OCI-LY1 (cell line): ENCODE data around the gene ADD2.

Experiments
- H2AFZ ChIP-seq: fragments of 200-600 bp; sonication (generic), shearing (Covaris generic); 2 replicates; pipeline ENCODE4 v1.6.0; 2014; ENCODE audit warnings: antibody characterized with exemption, mild to moderate bottlenecking, low read length
- H3F3A ChIP-seq: fragments of 200-600 bp; sonication (generic), shearing (Covaris generic); 2 replicates; pipeline ENCODE4 v1.6.0; 2014; ENCODE audit warnings: mild to moderate bottlenecking, antibody characterized with exemption, low read length, moderate library complexity; ENCODE audit not compliant: insufficient read depth
- H3K27ac ChIP-seq: fragments of 200-600 bp; sonication (generic); 2 replicates; pipeline ENCODE4 v1.5.1; 2014; ENCODE audit warnings: low read length, mixed run types, mild to moderate bottlenecking, low read depth; ENCODE audit not compliant: poor library complexity, severe bottlenecking
- H3K27me3 ChIP-seq: fragments of 200-600 bp; sonication (generic); 2 replicates; pipeline ENCODE4 v1.6.0; 2014; ENCODE audit warnings: antibody characterized with exemption, mild to moderate bottlenecking, low read length, moderate library complexity; ENCODE audit not compliant: insufficient read depth
- H3K36me3 ChIP-seq: fragments of 200-600 bp; sonication (generic); 2 replicates; pipeline ENCODE4 v1.6.1; 2014; ENCODE audit warnings: mild to moderate bottlenecking, antibody characterized with exemption, low read length, moderate library complexity, mixed read lengths; ENCODE audit not compliant: insufficient read depth
- H3K4me1 ChIP-seq: fragments of 200-600 bp; sonication (generic); 2 replicates; pipeline ENCODE4 v1.5.1; 2014; ENCODE audit warnings: mild to moderate bottlenecking, low read length, moderate library complexity; ENCODE audit not compliant: insufficient read depth, severe bottlenecking
- H3K4me2 ChIP-seq: fragments of 200-600 bp; sonication (generic), shearing (Covaris generic); 2 replicates; pipeline ENCODE4 v1.6.1; 2014; ENCODE audit warnings: low read length
- H3K4me3 ChIP-seq: fragments of 200-600 bp; sonication (generic); 2 replicates; pipeline ENCODE4 v1.5.1; 2014; ENCODE audit warnings: low read length, low read depth, mild to moderate bottlenecking, mixed read lengths; ENCODE audit not compliant: poor library complexity, severe bottlenecking
- H3K79me2 ChIP-seq: fragments of 200-600 bp; shearing (Covaris generic); 2 replicates; pipeline ENCODE4 v1.6.1; 2016; ENCODE audit warnings: mixed run types, low read length, mixed read lengths; ENCODE audit not compliant: insufficient read depth
- H3K9ac ChIP-seq: fragments of 200-600 bp; sonication (generic), shearing (Covaris generic); 2 replicates; pipeline ENCODE4 v1.6.1; 2014; ENCODE audit warnings: mild to moderate bottlenecking, low read length, mixed read lengths
- H3K9me2 ChIP-seq: fragments of 200-600 bp; sonication (generic), shearing (Covaris generic); 2 replicates; pipeline ENCODE4 v1.6.1; 2014; ENCODE audit warnings: low read depth, mild to moderate bottlenecking, low read length, mixed read lengths
- H3K9me3 ChIP-seq: fragments of 200-600 bp; shearing (Covaris generic); 2 replicates; pipeline ENCODE4 v1.6.1; 2014; ENCODE audit warnings: low read length, mixed read lengths
- H4K20me1 ChIP-seq: fragments of 200-600 bp; sonication (generic), shearing (Covaris generic); 2 replicates; pipeline ENCODE4 v1.6.0; 2016; ENCODE audit warnings: mild to moderate bottlenecking, low read length; ENCODE audit not compliant: insufficient read depth
- CTCF ChIP-seq: fragments of 200-600 bp; sonication (generic), shearing (Covaris generic); IDR thresholded peaks from 2 replicates; pipeline ENCODE4 v1.5.1; 2017; ENCODE audit warnings: mild to moderate bottlenecking, antibody characterized with exemption, low read length, moderate library complexity, mixed read lengths
- EZH2 ChIP-seq: fragments of 200-600 bp; sonication (generic), shearing (Covaris generic); IDR thresholded peaks from 2 replicates; pipeline ENCODE4 v1.8.0; 2017; ENCODE audit warnings: borderline replicate concordance, mixed run types, mild to moderate bottlenecking, antibody characterized with exemption, low read length, moderate library complexity, mixed read lengths

The ADD2 gene

GRCh38 chr2:70659551-70659950 lies 108.4 kb downstream of the ADD2 start:
- H2AFZ ChIP-seq = no peak overlapping the region
- H4K20me1 ChIP-seq = no peaks in the 10 kb centered on the region
- H3K36me3 ChIP-seq = no peaks in the 10 kb centered on the region
- no peaks in the 10 kb centered on the region for H3F3A ChIP-seq
- H3K9me2 ChIP-seq = no peaks in the 10 kb centered on the region
- H3K4me1 ChIP-seq = no peaks in the 10 kb centered on the region
- no peak overlapping the region for H3K9ac ChIP-seq
- H3K27me3 ChIP-seq = no peaks in the 10 kb centered on the region; the same call in 1 of the 2 replicates
- no peak overlapping the region for H3K27ac ChIP-seq
- no peaks in the 10 kb centered on the region for H3K79me2 ChIP-seq
- TF ChIP-seq EZH2 (no peak), CTCF (no peak)
- no peak overlapping the region for H3K4me2 ChIP-seq
- H3K4me3 ChIP-seq = no peak overlapping the region
- H3K9me3 ChIP-seq = no peaks in the 10 kb centered on the region

- Histone ChIP-seq H3K79me2 (no peaks in the 10 kb centered on the region), H3K27me3 (no peaks in the 10 kb centered on the region; the same call in 1 of the 2 replicates), H3K36me3 (no peaks in the 10 kb centered on the region), H2AFZ (no peak overlapping the region), H3F3A (no peaks in the 10 kb centered on the region), H3K4me2 (no peak overlapping the region), H3K4me3 (no peak overlapping the region), H3K9ac (no peak overlapping the region), H3K9me2 (no peaks in the 10 kb centered on the region), H3K4me1 (no peaks in the 10 kb centered on the region), H4K20me1 (no peaks in the 10 kb centered on the region), H3K27ac (no peak overlapping the region), H3K9me3 (no peaks in the 10 kb centered on the region)
- TF ChIP-seq CTCF = no peak
- no peak for TF ChIP-seq EZH2
Observed at GRCh38 chr2:70658476-70658875, 109.5 kb downstream of the ADD2 start.

GRCh38 chr2:70657246-70657645 lies 110.8 kb downstream of the ADD2 start:
- H3K9me2 ChIP-seq = no peaks in the 10 kb centered on the region
- H3K9me3 ChIP-seq = no peaks in the 10 kb centered on the region
- no peaks in the 10 kb centered on the region; the same call in 1 of the 2 replicates for H3K27me3 ChIP-seq
- no peaks in the 10 kb centered on the region for H3K79me2 ChIP-seq
- no peak overlapping the region for H2AFZ ChIP-seq
- TF ChIP-seq EZH2 (no peak), CTCF (no peak)
- no peaks in the 10 kb centered on the region for H3K36me3 ChIP-seq
- no peaks in the 10 kb centered on the region for H3K4me1 ChIP-seq
- H4K20me1 ChIP-seq = no peaks in the 10 kb centered on the region
- no peak overlapping the region for H3K27ac ChIP-seq
- no peak overlapping the region for H3K4me2 ChIP-seq
- H3K9ac ChIP-seq = no peak overlapping the region
- H3K4me3 ChIP-seq = no peak overlapping the region
- no peaks in the 10 kb centered on the region for H3F3A ChIP-seq
